HG03064 (cell line): ENCODE measurements around the gene BCLAF3.
A peak's percentile ranks its signal among the peaks of the same experiment; 100 is the strongest.

Experiments used
- ATAC-seq: cut with Tn5 transposase; IDR thresholded peaks from one replicate; pipeline ENCODE4 v1.9.1; 2021; ENCODE audit warnings: low read depth; ENCODE audit not compliant: unreplicated experiment

The BCLAF3 gene

DNA sequence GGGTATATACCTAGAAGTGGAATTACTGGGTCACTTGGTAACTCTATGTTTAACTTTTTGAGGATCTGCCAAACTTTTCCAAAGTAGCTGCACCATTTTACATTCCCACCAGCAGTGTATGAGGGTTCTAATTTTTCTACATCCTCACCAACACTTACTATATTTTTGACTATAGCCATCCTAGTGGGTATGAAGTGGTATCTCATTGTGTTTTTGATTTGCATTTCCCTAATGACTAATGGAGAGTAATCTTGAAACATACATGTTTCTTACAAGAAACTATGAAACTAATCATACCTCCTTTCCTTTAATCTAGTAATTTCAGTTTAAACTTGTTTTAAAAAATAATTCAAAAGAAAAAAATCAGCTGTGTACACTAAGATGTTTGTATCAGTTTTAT, 17.9 kb downstream of the BCLAF3 start:
- no peak for ATAC-seq

- ATAC-seq: no peak
These were observed 22.6 kb downstream of the BCLAF3 start for GRCh38 chrX:19968276-19968675.

DNA sequence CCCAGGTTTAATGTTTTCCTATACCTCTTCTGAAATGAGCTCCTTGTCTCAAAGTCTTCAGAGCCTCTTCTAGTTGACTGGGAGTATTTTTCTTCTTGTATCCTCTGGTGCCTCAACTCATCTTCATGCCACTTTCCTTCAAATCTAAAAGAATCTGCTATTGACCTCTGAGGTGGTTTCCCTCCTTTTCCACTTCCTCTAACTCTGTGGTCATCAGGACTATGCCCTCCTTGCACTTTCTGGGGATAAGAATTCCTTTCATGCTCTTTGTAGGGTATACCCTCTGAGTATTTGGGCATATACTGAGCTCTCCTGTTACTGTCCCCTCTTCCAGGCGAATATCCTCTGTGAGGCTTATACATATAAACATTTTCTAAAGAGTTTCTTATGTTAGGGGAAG, 24.8 kb downstream of the BCLAF3 start:
- ATAC-seq: no peak

GRCh38 chrX:19964017-19964710, 26.7 kb downstream of the BCLAF3 start:
- ATAC-seq: peak; percentile 60

DNA sequence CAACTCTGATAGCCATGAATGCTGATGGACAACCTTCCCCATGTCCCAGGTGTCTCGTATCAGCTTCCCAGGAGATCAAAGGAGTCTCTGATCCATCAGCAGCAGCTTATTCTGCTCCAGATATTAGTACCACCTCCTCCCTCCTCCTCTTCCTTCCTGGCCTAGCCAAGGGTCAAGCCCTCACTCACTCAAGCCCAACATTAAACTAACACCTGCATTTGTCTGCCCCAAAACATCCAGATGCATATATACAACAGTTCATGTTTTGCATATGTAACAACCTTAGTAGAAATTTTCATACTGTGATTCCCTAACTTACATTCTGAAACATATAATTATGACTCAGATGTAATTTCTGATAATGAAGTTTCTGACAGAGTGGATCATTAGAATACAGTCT, 29.9 kb downstream of the BCLAF3 start:
- no peak for ATAC-seq

DNA sequence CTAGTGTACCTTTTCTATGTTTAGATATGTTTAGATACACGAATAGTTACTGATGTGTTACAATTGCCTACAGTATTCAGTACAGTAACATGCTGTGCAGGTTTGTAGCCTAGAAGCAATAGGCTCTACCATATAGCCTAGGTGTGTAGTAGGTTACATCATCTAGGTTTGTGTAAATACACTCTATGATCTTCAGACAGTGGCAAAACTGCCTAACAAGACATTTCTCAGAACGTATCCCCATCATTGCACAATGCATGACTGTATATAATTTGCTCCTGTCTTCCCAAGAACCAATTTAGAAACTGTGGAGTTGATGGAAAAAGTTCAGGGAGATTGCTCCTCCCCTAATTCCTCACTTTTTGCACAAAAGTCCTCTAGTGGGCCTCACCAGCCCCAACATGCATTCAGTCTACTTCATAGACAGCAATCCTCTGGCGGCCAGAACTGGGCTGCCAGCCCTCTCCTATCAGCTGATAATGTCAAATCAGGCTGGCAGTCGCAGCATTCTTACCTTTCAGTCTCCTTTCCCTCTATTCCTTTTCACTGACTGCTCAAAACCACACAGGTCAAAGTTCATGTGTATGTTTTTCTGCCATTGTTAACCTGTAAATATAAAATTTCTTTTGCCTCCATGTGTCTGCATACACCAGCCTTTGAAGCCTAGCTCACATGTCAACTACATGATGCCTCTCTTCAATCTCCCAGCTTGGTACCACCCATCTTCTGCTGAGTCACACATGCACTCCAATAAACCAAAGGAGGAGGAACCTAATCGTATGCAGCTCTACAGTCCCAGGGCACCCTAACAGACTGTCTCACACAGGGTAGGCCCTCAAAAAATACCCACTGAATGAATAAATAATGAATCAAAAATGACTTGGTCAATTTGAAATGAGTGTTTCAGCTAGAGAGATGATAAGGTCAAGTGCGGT, 32.0 kb downstream of the BCLAF3 start:
- no peak for ATAC-seq

- ATAC-seq: no peak
These were observed 33.9 kb downstream of the BCLAF3 start for GRCh38 chrX:19956923-19957322.

GRCh38 chrX:19956306-19956705, 34.6 kb downstream of the BCLAF3 start:
- ATAC-seq: no peak

DNA sequence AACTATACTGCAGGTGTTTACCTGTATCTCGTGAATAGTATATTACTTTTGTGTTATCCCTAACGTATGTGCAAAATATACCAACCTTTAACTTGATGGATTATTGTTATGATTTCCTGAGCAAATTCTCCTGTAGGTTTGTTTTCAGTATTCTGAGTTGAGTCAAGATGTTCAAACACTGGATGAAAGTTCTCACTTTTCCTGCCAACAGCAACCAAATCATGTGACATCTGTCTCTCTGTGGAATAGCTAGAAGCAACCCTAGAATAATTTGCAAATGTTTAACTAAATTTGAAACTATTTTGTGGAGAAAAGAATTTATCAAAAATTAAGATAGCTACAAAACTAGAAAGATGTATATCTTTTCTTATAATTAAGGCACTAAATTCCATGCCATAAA, 35.6 kb downstream of the BCLAF3 start:
- ATAC-seq: no peak

- ATAC-seq: no peak
These were observed 36.3 kb downstream of the BCLAF3 start for GRCh38 chrX:19954335-19955096.

DNA sequence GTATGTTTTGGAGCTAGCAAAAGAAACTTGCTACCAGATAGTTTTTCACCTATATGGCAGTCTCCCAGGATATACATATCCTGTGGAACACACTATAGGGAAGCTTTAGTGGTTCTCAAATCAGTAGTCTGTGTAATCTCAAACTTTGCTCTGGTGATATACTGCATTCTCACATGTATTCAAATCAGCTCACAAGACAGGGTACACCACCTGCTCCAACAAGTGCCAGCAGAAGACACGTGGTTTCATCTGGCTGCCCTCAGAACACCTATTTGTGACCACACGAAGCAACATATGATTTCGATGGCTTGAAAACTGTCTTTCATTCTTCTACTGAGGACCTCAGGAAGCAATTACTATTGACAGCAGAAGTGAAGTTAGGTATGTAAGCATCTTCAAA, 37.7 kb downstream of the BCLAF3 start:
- ATAC-seq: no peak

DNA sequence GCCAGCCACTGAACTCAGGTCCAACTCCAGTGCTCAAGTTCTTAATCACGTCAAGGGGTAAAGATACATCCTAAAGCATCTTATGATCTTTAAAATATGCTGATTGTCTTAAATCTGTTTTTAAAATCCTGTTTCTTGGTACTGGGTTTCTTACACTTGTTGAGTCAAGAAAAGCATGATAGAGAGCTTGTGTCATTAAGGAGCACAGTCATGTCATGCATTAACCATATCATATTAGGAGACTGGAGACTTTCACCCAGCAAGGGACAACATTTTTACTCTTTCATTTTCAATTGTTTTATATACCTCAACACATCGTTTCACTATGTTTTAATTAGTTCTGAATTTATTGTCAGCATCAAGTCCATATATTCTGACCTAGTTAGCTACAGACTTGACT, 41.5 kb downstream of the BCLAF3 start:
- ATAC-seq: no peak

DNA sequence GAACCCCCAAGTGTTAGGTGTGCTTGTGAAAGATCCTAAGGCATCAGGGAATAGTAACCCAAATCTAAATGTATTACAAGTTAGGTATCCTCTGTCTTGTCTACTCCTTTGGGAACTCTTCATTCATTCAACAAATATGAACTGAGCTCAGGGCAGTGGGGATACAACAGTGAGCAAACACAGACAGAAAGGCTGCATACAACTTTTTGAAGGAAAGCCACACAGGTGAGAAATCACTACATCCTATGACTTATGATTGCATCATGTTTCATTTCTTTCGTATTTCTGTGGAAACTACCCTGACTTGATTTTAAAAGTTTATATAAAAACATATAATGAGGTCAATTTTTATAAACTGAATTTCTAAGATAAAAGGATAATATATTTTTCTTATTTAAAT, 43.2 kb downstream of the BCLAF3 start:
- ATAC-seq: no peak
